HEK293T (cell line): ENCODE results near the gene MICAL2.

ENCODE experiments used
- ARNT ChIP-seq: fragments of 450-650 bp; IDR thresholded peaks from 2 replicates; pipeline ENCODE4 v1.6.1; 2017; ENCODE audit warnings: mild to moderate bottlenecking
- BHLHE40 ChIP-seq: fragments of 450-650 bp; IDR thresholded peaks from 2 replicates; pipeline ENCODE4 v1.6.1; 2016; ENCODE audit warnings: mild to moderate bottlenecking, moderate library complexity, borderline replicate concordance
- FOXA1 ChIP-seq: fragments of 450-650 bp; IDR thresholded peaks from 2 replicates; pipeline ENCODE4 v1.6.1; 2016; ENCODE audit warnings: mild to moderate bottlenecking
- FOXK2 ChIP-seq: fragments of 450-650 bp; IDR thresholded peaks from 2 replicates; pipeline ENCODE4 v1.6.1; 2016; ENCODE audit warnings: mild to moderate bottlenecking
- HDGF ChIP-seq: fragments of 450-650 bp; IDR thresholded peaks from 2 replicates; pipeline ENCODE4 v1.6.1; 2017; ENCODE audit warnings: antibody characterized with exemption, borderline replicate concordance
- LEF1 ChIP-seq: fragments of 450-650 bp; IDR thresholded peaks from 2 replicates; pipeline ENCODE4 v1.6.1; 2017; ENCODE audit warnings: mild to moderate bottlenecking, borderline replicate concordance
- NFRKB ChIP-seq: fragments of 450-650 bp; IDR thresholded peaks from 2 replicates; pipeline ENCODE4 v1.6.1; 2016; ENCODE audit warnings: mild to moderate bottlenecking, moderate library complexity
- SP1 ChIP-seq: fragments of 450-650 bp; IDR thresholded peaks from 2 replicates; pipeline ENCODE4 v1.6.1; 2017
- SUZ12 ChIP-seq: fragments of 450-650 bp; IDR thresholded peaks from 2 replicates; pipeline ENCODE4 v1.6.1; 2016; ENCODE audit warnings: mild to moderate bottlenecking
- ZNF384 ChIP-seq: fragments of 450-650 bp; IDR thresholded peaks from 2 replicates; pipeline ENCODE4 v1.6.1; 2016

DNA sequence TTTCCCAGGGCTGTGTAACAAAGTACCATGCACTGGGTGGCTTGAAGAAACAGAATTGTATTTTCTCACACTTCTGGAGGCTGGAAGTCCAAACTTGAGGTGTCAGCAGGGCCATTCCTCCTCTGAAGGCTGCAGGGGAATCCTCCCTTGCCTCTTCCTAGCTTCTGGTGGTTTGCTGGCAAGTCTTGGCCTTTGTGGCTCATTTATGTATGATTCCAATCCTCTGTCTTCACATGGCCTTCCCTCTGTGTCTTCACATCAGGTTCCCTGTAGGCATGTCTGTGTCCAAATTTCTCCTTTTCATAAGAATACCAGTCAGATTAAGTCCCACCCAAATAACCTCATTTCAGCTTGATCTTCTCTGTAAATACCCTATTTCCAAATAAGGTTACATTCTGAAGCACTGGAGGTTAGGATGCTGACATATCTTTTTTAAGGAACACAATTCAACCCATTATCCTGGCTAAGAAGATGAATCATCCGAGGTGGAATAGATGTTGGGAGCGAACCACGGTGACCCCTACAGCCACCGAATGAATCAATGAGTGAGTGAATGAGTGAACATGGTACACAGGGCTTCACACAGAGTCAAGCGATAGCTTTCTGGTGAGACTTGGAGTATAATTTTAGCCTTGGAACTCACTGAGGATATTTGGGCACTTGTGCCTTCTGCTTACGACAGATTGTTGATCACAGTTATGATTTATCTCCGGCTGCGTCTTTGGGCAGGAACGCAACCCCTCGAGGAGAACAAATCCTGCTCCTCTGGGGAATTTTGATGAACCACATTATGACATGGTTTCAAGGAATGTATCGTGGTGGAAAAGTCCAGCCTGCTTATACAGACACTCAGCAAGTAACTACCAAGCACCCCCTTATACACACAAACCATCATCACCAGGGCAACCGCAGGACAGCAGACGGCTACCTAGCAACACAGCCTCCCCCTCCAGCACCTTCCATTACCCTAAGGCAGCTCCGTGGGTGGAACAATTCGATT is 34.3 kb upstream of the MICAL2 start:
- TF ChIP-seq ARNT (no peak), HDGF (no peak), FOXA1 (no peak), ZNF384 (no peak), BHLHE40 (no peak), LEF1 (no peak), NFRKB (no peak), SUZ12 (no peak), SP1 (no peak), FOXK2 (no peak)
